OCI-LY7 (cell line): ENCODE results near the gene GALNT15. TPM values are rescaled to one million over a fixed set of nuclear protein-coding genes. Genes with fewer than 3 reads are reported as not detected.

Source experiments
- BruUV-seq: library from RNA; stranded (reverse); fragments of 400-500 nt; replicated peaks from 2 replicates; lab custom pipeline; 2021; lab: Mats Ljungman, UMichigan
- CTCF ChIA-PET: fragments of 300-600 bp; sonication (Branson Sonifier 250); formaldehyde crosslinking; loops from one replicate; lab custom pipeline; 2022; ENCODE audit warnings: antibody characterized with exemption; ENCODE audit not compliant: unreplicated experiment; lab: Charles Lee
- POLR2A ChIA-PET: fragments of 300-600 bp; sonication (Branson Sonifier 250); formaldehyde crosslinking; loops from one replicate; lab custom pipeline; 2022; ENCODE audit warnings: antibody characterized with exemption; lab: Charles Lee
- DNase-seq: peaks from one replicate; pipeline ENCODE4 v3.0.0-alpha.2; 2015; ENCODE audit warnings: low spot score
- H2AFZ ChIP-seq: fragments of 200-600 bp; sonication (generic), shearing (Covaris generic); 2 replicates; pipeline ENCODE4 v1.6.1; 2014; ENCODE audit warnings: mild to moderate bottlenecking, antibody characterized with exemption, low read length, moderate library complexity
- H3K27ac ChIP-seq: fragments of 200-600 bp; sonication (generic); 2 replicates; pipeline ENCODE4 v1.5.1; 2014; ENCODE audit warnings: mixed run types, low read depth, mild to moderate bottlenecking, moderate library complexity, low read length, inconsistent platforms; ENCODE audit not compliant: poor library complexity, severe bottlenecking
- H3K36me3 ChIP-seq: fragments of 200-600 bp; sonication (generic); 2 replicates; pipeline ENCODE4 v1.6.1; 2014; ENCODE audit warnings: mild to moderate bottlenecking, antibody characterized with exemption, low read length, moderate library complexity, mixed read lengths; ENCODE audit not compliant: insufficient read depth
- H3K4me1 ChIP-seq: fragments of 200-600 bp; sonication (generic); 2 replicates; pipeline ENCODE4 v1.5.1; 2014; ENCODE audit warnings: mild to moderate bottlenecking, low read length; ENCODE audit not compliant: insufficient read depth, poor library complexity, severe bottlenecking
- H3K4me2 ChIP-seq: fragments of 200-600 bp; sonication (generic); 2 replicates; pipeline ENCODE4 v1.6.1; 2014; ENCODE audit warnings: mild to moderate bottlenecking, low read length
- H3K4me3 ChIP-seq: fragments of 200-600 bp; sonication (generic); 2 replicates; pipeline ENCODE4 v1.5.1; 2014; ENCODE audit warnings: mild to moderate bottlenecking, low read depth, low read length; ENCODE audit not compliant: poor library complexity, severe bottlenecking
- H3K79me2 ChIP-seq: fragments of 200-600 bp; sonication (generic); 2 replicates; pipeline ENCODE4 v1.6.1; 2016; ENCODE audit warnings: low read depth, mild to moderate bottlenecking, low read length, moderate library complexity, mixed read lengths; ENCODE audit not compliant: insufficient read depth
- H3K9me2 ChIP-seq: fragments of 200-600 bp; sonication (generic); 2 replicates; pipeline ENCODE4 v1.6.1; 2016; ENCODE audit warnings: mild to moderate bottlenecking, low read length, mixed read lengths; ENCODE audit not compliant: insufficient read depth
- H3K9me3 ChIP-seq: fragments of 200-600 bp; sonication (generic); 2 replicates; pipeline ENCODE4 v1.6.1; 2014; ENCODE audit warnings: mild to moderate bottlenecking, mixed run types, low read length, mixed read lengths
- H4K20me1 ChIP-seq: fragments of 200-600 bp; sonication (generic); 2 replicates; pipeline ENCODE4 v1.6.1; 2014; ENCODE audit warnings: mild to moderate bottlenecking, antibody characterized with exemption, low read length, moderate library complexity, mixed read lengths; ENCODE audit not compliant: insufficient read depth
- EZH2phosphoT487 ChIP-seq: fragments of 200-600 bp; sonication (generic); IDR thresholded peaks from 2 replicates; pipeline ENCODE4 v1.6.1; 2018; ENCODE audit warnings: low read depth, borderline replicate concordance, mild to moderate bottlenecking, mixed run types, antibody characterized with exemption, low read length, moderate library complexity, mixed read lengths
- intact Hi-C: fragments of 100-400 bp; cut with micrococcal nuclease; formaldehyde crosslinking; loops from one replicate; pipeline ENCODE4 v1.10.0; 2022; ENCODE audit not compliant: unreplicated experiment
- total RNA-seq, 2 experiments: library from RNA; depleted of rRNA in 1 of 2; stranded (reverse); fragments of >200 nt in 1 of 2; shearing (Covaris generic) in 1 of 2; gene quantifications; 2 replicates each; pipeline ENCODE4 v1.2.3, GENCODE V29; 2014 to 2022
- TF ChIP-seq, protein P1 (sequence below): fragments of 200-600 bp; sonication (generic); conservative IDR thresholded peaks from 2 replicates; pipeline ENCODE4 v1.5.1; 2014; ENCODE audit warnings: mild to moderate bottlenecking, antibody characterized with exemption, low read length, moderate library complexity, mixed read lengths

The GALNT15 gene
- total RNA-seq, 2 experiments from 2014 or later: 0.03 TPM; not detected in 1

GRCh38 chr3:16255326-16255725, 80.8 kb downstream of the GALNT15 start:
- Histone ChIP-seq H4K20me1 (no peaks in the 10 kb centered on the region), H3K4me3 (no peak overlapping the region), H3K79me2 (no peaks in the 10 kb centered on the region), H3K9me3 (no peaks in the 10 kb centered on the region), H2AFZ (no peak overlapping the region), H3K27ac (no peak overlapping the region), H3K4me1 (no peaks in the 10 kb centered on the region), H3K36me3 (peaks cover 17% of the 10 kb centered on the region; the same call in 1 of the 2 replicates), H3K4me2 (no peak overlapping the region), H3K9me2 (no peaks in the 10 kb centered on the region)
- POLR2A ChIA-PET: interaction anchor here (0.6 to 1.4 kb wide), 3 partner anchors 8 to 1059 kb away, joined by 3 to 5 read pairs (median 4); partner anchors contain the start of genes DPH3 and OXNAD1
- intact Hi-C loops: no loop called here
- CTCF ChIA-PET: no interaction called here
- no peak for DNase-seq
- BruUV-seq: no TSS peak
- TF ChIP-seq EZH2phosphoT487: no peak
- TF ChIP-seq, protein P1, sequence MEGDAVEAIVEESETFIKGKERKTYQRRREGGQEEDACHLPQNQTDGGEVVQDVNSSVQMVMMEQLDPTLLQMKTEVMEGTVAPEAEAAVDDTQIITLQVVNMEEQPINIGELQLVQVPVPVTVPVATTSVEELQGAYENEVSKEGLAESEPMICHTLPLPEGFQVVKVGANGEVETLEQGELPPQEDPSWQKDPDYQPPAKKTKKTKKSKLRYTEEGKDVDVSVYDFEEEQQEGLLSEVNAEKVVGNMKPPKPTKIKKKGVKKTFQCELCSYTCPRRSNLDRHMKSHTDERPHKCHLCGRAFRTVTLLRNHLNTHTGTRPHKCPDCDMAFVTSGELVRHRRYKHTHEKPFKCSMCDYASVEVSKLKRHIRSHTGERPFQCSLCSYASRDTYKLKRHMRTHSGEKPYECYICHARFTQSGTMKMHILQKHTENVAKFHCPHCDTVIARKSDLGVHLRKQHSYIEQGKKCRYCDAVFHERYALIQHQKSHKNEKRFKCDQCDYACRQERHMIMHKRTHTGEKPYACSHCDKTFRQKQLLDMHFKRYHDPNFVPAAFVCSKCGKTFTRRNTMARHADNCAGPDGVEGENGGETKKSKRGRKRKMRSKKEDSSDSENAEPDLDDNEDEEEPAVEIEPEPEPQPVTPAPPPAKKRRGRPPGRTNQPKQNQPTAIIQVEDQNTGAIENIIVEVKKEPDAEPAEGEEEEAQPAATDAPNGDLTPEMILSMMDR: no peak

- no peaks in the 10 kb centered on the region for H3K9me3 ChIP-seq
- BruUV-seq: no TSS peak
- no peaks in the 10 kb centered on the region for H3K9me2 ChIP-seq
- no peak overlapping the region for H3K4me2 ChIP-seq
- no peaks in the 10 kb centered on the region for H4K20me1 ChIP-seq
- no peak overlapping the region for H2AFZ ChIP-seq
- TF ChIP-seq, protein P1: no peak
- TF ChIP-seq EZH2phosphoT487: no peak
- DNase-seq: no peak
- no peak overlapping the region for H3K27ac ChIP-seq
- POLR2A ChIA-PET: interaction anchor here (0.6 kb wide), 1 partner anchor 140 kb away, joined by 3 read pairs; no protein-coding TSS in a partner anchor
- intact Hi-C loops: no loop called here
- H3K79me2 ChIP-seq: no peaks in the 10 kb centered on the region
- H3K36me3 ChIP-seq: peaks cover 21% of the 10 kb centered on the region; the same call in 1 of the 2 replicates
- no peak overlapping the region for H3K4me3 ChIP-seq
- CTCF ChIA-PET: no interaction called here
- no peaks in the 10 kb centered on the region for H3K4me1 ChIP-seq
These were observed 81.2 kb downstream of the GALNT15 start for GRCh38 chr3:16255726-16256125.

DNA sequence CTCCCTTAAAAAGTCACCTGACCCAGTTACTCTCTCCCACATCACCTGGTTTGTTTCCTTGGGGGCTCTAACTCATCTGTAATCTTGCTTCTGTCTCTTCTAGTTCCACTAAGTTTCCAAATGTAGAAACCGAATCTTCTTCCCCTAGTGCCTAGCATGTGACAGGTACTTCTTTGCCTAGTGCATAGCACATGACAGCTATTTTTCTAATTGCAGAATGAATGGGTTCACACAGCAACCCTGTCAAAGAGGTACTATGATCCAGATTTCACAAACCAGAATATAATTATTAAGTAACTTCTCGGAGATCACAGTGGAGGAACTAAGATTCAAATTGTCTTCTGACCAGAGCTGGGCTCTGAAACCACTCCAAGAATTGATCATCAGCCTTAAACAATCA, 82.8 kb downstream of the GALNT15 start:
- no peaks in the 10 kb centered on the region for H3K9me3 ChIP-seq
- ChIA-PET POLR2A (no interaction called here), CTCF (no interaction called here)
- TF ChIP-seq, protein P1: no peak
- no peak for TF ChIP-seq EZH2phosphoT487
- no peaks in the 10 kb centered on the region for H3K79me2 ChIP-seq
- no TSS peak for BruUV-seq
- no peak overlapping the region for H2AFZ ChIP-seq
- peaks cover 23% of the 10 kb centered on the region; the same call in 1 of the 2 replicates for H3K36me3 ChIP-seq
- no peaks in the 10 kb centered on the region for H3K4me1 ChIP-seq
- H3K9me2 ChIP-seq: no peaks in the 10 kb centered on the region
- H4K20me1 ChIP-seq: no peaks in the 10 kb centered on the region
- H3K4me2 ChIP-seq: no peak overlapping the region
- no peak overlapping the region for H3K4me3 ChIP-seq
- H3K27ac ChIP-seq: no peak overlapping the region
- intact Hi-C loops: no loop called here
- DNase-seq: no peak
